Stimulated activated CD8-positive, alpha-beta memory T cell treated with anti-CD3 and anti-CD28 coated beads, Interleukin-7, amount 100 ng/mL, for 4 hours (primary cell): Measurements from ENCODE around the gene C3orf49.

Source experiments
- DNase-seq, 2 donors: peaks; one replicate each; pipeline ENCODE4 v3.0.0-alpha.2; 2020; ENCODE audit warnings: low read depth in 2 of 2

Gene C3orf49

GRCh38 chr3:63851287-63851686 is 32.2 kb downstream of the C3orf49 start:
- no peak for DNase-seq

- DNase-seq: no peak
Observed at GRCh38 chr3:63853106-63853505, 34.0 kb downstream of the C3orf49 start.

DNA sequence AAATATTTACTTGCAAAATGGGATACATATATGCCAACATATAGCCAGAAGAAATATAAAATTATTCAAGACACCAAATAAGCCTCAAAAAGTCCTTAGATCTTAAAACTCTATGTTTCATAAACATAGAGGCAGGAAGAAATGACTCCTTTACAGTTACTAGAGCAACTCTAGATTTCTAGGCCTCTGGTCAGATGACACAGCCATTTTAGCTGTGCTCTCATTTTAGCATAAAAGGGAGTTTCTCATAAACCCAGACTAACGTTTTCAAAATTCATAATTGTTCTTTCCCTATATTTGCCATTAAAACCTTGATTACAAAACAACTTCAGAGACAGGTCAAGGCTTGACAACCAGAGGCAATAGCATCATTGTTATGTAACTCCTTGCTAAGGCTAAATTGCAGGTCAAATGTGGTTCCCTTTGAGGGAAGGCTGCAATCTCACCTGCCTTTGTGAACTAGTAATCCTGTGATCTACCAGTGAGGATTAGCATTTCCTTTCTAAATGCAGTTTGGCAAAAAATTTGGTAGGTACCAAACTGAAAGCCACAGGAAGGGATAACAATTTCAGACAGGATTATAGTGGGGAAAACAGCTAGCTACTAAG is 36.3 kb downstream of the C3orf49 start:
- no peak for DNase-seq

DNA sequence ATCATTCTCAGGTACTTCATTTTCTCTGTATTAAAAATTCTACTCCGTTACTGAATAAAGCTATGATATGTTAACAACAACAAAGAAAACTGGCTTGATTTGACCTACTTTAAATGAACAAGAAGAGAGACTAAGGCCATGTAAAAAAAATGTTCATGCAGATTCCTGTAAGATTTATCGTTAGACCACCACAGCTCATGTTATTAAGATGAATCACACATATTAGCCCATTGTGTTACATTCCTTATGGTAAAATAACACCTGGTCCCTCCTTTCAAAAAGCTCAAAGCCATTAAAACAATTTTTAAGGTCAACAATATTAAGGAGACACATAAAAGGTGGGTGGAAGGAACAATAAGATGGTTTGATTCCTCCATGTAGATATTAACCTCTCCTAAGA is 38.2 kb downstream of the C3orf49 start:
- DNase-seq: no peak

GRCh38 chr3:63860776-63861175 is 41.7 kb downstream of the C3orf49 start:
- DNase-seq: no peak

GRCh38 chr3:63861306-63861705 is 42.2 kb downstream of the C3orf49 start:
- no peak for DNase-seq

DNA sequence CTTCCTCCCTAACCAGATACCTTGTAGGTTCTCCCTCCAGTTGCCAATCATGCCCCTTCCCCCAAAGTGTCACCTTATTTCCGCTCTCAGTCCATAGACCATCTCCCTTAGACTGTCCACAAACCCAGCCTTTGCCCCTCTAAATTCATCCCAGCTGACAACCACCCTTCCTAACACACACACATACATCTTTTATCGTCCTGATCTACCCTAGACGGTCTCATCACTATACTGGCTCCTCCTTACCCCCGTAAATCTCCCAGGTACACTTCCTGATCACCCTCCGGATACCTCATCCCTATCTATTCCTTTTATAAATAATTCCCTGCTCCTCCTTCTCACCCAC is 43.7 kb downstream of the C3orf49 start:
- DNase-seq: no peak

GRCh38 chr3:63863150-63864007 is 44.3 kb downstream of the C3orf49 start, which contains the start of the genes ATXN7 and THOC7:
Gene ATXN7 (plus strand): TSS chr3:63863867. CDS start chr3:63912599, 48,732 bp downstream.
Gene THOC7 (minus strand): TSS chr3:63863805. CDS start chr3:63863790, 15 bp downstream.
- peak; percentile 23 to 62 for DNase-seq

DNA sequence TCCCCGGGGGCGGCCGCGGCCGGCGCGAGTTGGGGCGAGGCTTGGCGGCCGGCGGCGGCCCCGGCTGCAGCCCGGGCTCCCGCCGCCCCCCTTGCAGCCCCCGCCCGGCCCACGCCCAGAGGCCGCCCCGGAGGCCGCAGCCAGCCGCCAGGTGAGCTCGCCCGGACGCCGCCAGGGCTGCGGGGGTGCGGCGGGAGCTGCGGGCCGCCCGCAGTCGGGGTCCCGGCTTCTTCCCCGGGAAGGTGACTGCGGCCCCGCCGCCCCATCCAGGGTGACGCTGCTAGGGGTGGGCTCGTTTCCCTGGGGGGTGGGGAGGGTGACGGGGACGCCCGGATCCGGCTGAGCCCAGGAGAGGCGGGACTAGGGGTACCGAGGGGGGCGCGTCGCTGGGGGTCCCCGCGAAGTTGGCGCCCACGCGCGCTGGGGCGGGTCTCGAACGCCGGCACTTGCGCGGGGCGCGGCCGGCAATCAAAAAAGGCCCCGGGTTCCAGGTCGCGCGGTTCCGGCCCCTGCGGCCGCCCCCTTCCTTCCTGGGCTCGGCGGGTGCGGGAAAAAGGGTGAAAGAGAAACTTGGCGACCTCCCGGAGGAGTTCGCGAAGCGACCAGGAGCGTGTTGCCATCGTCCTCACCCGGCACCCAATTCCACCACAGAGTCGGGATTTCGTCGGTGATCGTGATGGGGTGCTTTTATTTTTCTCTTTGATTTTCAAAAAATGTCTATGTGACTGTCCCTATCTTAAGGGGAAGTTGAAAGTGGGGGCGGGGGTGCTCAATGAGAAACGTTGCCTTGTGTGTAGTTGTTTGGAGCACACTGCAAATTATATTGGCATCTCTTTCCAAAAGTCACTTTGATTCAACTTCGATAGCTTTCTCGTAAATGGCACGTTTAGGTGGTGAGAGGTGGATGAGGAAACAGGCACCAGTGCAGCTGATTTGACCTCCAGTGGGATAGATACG is 45.2 kb downstream of the C3orf49 start:
- peak; percentile 13 to 54 for DNase-seq

- no peak for DNase-seq
Observed at GRCh38 chr3:63864965-63865327, 45.8 kb downstream of the C3orf49 start.

DNA sequence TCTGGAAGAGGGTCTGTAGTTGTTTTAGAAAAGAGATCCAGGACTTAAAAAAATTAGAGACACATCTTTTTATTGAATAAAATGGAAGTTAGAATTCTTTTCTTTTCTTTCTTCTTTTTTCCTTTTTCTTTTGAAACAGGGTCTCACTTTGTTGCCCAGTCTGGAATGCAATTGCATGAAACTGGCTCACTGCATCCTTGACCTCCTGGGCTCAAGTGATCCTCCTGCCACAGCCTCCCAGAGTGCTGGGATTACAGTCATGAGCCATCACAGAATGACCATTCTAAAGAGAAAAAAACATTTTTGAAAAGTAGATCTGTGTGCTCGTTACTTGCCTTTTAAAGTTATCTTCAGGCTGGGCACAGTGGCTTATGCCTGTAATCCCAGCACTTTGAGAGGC is 48.1 kb downstream of the C3orf49 start:
- no peak for DNase-seq

GRCh38 chr3:63869940-63870614 is 51.0 kb downstream of the C3orf49 start:
- no peak for DNase-seq

DNA sequence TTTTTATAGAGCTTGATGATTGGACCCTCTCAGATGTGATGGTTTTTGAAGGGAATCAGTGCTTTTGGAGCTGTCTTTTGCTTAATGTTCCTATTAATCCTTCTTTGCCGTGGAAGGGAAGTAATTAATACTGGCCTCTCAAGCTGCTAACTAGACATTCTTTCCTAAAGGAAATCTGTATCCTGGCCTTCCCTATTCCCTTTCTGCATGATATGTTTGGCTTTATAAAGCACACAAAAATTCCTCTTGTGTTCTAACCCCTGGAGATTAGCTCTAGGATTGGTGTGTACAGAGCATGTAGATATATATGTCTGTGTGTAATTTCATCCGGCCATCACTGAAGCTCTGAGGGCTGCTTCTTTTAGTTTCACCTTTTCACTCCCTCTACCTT is 51.5 kb downstream of the C3orf49 start:
- no peak for DNase-seq

DNA sequence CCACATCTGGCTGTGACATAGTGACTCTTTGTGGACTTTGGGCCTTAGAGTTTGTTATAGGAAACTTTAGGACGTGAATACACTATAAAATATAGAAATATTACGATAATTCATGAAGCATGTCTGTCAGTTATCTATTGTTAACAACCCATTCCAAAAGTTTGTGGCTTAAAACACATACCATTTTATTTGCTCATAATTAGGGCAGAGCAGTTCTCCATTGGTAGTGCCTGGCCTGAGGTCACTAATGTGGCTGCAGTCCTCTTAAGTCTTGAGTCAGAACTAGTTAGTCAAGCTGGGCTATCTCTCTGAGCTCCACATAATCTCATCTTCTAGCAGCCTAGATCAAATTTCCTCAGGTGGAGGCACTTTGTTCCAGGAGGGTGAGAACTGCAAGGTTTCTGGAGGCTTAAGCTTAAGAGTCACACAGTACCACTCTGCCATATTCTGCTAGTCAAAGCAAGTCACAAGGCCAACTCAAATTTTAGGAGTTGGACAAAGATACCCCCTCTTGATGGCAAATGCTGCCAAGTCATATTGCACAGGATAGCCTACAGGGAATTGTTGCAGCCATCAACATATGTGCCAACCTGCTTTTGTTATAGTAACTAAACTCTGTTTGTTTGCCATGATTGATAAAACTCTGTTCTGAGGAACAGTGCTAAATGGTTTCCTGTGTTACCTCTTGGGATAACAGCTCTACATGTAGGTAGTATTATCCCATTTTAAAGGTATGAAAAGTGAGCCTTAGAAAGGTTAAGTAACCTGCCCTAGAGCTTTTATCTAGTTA is 53.2 kb downstream of the C3orf49 start:
- DNase-seq: no peak

- no peak for DNase-seq
Observed at GRCh38 chr3:63874769-63875168, 55.7 kb downstream of the C3orf49 start.

DNA sequence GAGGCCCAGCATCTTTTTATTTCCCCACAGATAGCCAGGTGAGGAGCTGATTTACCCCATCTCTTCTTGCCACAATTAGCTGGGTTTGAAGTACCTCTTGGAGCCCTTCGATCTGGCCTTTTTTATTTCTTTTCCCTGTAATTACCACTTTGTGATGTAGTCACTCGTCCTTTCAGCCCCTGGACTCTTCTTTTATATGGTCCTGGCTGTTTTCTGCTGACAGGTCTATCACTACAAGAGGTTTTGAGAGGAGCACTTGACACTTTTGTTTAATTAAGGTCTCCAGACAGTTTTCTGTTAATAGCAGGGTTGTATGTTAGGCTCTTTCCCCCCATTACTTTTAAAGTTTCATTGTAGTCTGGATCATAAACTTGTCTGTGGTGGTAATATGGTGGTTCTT is 56.4 kb downstream of the C3orf49 start:
- no peak for DNase-seq

- DNase-seq: no peak
Observed at GRCh38 chr3:63876260-63876659, 57.2 kb downstream of the C3orf49 start.

DNA sequence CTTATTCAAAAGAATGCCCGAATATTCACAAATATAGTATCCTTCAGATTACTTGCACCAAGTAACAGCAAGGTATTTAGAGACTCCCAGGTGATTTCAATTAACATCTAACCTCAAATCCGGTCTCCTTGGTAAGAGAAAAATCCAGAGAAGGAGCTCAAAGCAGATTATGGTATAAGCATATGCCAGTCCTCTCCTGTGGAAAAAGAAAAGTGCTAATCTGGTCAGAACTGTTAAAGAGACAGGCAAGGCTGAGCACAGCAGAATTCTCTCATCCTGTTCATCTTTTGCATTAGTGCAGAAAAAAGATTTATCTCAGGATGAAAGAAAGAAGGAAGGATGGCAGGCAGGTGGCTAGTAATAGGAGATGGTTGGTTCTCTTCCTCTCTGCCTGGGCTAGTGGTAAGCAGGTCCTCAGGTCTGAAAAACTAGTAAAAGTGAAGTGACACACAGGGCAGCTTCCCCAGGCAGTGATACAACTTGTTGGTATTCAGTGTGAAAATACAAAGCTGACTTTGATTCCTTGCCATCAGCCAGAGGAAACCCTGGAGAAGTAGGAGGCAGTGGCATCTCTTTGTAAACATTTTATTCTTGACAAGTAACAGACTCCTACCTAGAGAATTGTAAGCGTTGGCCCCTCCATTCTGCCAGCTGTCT is 58.8 kb downstream of the C3orf49 start:
- no peak for DNase-seq

DNA sequence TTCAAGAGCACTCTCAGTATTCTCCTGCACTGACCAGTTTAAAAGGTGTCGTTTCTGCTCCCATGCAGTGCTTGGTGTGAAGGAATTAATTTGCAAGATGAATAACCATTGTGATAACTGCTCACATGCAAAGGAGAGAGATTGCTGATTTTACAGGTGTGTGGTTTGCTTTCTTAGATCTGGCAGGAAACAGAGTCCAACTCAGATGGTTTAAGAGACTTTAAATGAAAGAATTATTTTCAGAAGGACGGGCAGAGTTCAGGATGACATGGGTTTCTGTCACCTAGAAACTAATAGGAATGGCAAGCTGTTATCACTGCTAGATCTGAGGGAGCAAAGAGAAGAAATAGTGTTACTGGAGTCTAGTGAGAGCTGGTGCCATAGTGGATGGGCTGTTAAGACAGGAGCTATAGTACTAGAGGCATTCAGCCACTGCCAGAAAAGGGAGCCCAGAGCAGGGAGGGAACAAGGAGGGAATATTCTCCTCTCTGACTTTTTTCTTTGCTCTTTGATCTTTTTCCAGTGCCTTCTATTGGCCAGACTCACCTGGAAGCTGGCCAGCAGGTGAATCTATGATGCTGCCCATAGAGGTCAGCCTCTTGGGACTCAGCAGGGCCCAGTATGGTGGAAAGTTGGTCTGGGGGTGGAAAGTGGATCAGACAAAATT is 59.4 kb downstream of the C3orf49 start:
- DNase-seq: no peak

DNA sequence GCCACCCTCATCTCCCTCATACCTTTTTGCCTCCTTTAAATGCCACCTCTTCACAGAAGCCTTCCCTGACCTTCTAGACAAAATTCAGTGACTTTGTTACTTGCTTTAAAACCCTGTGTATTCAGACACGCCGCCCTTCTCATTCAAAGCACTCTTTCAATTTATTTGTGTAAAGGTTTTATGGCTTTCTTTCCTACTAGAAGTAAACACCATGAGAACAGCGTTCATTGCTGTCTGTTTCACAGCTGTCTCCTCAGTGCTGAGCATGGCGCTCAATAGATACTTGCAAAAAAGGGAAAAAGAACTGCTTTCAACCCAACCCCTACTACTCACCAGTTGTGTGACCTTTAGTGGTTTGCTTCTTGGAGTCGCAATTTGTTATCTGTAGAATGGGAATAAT is 61.6 kb downstream of the C3orf49 start:
- DNase-seq: no peak
